Effector CD4-positive, alpha-beta T cell (primary cell): ENCODE measurements around the gene HAO1.

Experiments
- DNase-seq: peaks from one replicate; pipeline ENCODE4 v3.0.0-alpha.2; 2020

HAO1 gene

DNA sequence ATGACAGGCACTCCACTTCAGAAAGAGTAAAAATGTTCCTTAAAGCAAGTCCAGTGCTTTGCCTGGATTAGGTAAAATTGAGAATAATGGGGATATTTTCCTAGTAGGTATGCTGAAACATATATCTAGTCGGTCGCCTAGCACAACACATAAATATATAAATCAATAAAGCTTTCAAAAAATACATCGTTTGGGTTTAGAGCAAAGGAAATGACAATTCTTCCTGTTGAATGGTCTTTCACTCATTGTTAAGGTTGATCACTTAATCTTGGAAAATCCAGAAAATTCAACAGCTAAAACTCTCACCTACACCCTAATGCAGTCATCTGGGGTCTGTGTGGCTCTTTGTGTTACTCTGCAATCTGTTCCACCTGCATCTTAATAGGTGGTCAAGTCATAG is 13.9 kb downstream of the HAO1 start:
- no peak for DNase-seq

DNA sequence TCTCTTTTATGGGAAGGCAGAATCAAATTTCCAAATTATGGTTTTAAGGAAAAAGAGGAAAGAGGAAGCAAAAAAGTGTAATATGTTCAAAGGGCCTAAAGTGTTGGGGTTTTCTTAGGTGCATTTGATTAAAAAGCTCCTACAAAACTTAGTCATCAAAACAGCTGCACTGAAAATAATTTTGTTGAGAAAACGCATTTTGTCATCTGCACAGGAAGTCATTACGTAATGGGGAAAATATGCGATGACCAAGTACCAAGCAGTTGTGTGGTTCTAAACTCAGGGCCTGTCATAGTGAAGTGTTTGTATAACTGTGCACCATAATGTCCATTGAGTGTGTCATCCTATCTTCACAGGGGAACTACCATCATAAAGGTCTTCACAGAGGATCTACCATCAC is 15.6 kb downstream of the HAO1 start:
- DNase-seq: no peak

DNA sequence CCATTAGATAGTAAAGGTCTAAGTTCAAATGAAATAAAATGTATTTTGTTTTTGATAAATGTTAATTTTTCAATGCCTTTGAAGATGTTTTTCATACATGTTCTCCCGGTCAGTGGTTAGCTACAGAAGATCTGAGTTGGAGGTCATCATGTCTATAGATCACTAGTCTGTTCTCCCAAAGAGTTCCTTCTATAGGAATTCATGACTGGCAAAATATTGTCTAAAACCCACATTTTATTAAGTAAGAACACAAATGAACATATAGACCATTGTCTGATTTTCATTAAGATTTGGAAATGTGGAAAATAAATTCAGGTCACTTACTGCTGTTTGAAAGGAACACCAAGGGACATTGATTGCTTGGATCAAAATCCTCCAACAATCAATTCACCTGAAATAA is 23.6 kb downstream of the HAO1 start:
- no peak for DNase-seq

DNA sequence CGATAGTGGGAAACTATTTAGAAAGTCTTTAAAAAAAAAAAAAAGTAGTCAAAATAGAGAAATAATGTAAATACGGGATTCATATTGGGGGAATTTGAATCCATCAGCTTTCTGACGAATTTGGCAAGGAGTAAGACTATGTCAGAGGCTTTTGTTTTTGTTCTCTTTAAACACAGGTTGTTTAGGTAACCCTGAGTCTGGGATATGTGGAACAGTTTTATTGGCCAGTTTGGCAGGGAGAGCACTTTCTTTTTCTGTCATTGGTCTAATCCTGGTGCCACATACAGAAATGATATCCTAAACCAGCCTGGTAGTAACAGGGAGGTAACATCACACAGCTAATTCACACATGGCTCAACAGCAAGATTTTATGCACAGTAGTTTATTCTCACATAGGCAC is 27.7 kb downstream of the HAO1 start:
- DNase-seq: no peak

DNA sequence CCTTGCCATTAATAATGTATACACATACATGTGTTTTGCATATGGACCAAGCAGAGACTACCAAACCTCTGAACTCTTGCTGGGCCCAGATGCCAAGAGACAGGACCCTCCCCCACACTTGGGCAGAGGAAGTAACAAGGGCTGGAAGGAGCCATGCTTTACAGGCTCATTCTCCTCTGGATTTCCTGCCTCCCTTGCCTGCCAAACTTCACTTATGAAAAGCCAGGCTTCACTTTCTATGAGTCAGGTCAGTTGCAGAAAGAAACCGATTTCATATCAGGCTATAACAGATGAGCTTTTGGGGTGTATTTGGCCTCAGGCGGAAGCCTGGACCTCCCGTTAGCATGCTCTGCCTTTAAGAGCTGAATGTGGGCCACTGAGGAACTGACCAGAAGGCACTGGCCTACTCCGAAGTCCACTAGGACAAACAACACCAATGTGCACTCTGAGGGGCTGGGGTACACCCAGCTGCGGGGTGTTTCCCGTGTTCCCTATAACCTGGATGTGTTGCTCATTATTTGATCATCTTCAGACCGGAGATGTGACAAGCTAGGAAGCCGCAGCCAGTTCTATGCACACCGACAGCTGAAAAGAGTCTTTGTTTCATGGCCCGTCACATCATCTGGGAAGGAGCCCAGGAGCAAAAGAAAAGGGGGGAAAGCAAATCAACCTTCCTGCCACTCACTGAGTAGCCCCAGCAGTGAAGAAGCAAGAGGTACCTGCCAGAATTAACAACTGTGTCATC is 28.5 kb downstream of the HAO1 start:
- no peak for DNase-seq

DNA sequence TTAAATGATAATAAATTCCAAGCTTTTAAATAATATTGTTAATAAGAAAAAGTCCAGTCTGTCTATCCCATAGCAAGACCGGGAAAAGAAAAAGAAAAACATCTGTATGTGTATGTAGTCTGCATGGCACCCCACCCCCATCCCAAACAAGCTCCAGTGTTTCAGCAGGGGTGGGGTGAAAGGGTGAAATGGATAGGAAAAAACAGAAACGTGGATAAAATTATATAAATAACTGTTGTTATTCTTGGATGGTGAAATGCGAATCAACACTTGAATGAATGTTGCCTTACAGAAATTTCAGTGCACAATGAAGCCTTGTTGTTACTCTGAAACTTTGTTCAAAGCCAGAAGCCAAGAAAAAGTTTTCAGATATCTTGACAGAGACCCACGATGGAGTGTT is 31.4 kb downstream of the HAO1 start:
- DNase-seq: no peak

DNA sequence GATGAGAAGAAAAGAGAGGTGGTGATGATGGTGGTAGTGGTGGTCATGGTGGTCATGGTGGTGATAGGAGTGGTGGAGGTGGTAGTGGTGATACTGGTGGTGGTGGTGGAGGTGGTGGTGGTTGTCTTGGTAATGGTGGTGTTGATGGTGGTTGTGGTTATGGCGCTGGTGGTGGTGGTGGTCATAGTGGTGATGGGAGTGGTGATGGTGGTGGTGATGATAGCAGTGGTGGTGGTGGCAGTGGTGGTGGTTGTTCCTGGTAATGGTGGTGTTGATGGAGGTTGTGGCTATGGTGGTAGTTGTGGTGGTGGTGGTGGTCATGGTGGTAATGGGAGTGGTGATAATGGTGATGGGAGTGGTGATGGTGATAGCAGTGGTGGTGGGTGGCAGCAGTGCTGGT is 36.8 kb downstream of the HAO1 start:
- DNase-seq: no peak

DNA sequence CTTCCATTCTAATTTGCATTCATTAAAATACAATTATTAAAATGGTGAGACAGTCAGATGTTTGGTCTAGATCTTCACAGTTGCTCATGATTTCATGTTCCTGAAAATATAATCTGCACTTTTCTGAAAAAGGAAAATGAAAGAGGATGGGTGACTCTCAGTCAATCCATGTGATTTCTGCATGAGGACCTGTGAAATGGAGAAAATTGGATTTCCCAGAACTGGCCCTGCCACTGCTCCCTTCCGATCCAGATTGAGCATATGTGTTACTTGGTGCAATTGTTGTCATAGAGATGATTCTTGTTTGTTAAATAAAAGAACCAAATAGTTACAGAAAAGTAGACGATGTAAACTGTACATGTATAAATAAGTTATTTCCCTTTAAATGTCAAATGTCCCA is 37.4 kb downstream of the HAO1 start:
- DNase-seq: no peak

DNA sequence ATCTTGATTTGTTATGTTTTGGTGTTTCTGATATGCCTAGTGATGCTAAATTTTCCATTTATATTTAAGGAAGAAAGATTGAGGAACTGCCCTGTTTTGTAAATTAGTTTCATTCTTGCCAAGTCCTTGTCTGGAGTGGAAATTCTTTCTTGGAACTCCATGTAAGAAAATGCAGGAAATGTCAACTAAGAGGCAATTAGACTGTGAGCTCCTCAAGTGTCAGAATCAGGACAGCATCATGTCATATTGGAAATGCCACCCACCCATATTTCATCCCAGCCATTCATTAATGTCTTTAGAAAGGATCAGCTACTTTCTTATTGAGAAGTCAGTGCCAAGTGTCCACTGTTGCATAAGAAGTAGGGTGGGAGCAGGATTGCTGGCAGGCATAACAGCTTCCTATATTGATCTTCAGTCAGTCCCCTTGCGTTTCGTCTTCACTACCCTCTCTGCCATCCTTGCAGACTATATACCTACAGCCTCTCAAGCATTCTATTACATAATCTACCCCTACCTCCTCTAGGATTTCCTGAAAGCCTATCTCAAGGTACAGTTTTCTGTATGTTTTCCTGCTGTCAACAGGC is 42.4 kb downstream of the HAO1 start:
- no peak for DNase-seq

DNA sequence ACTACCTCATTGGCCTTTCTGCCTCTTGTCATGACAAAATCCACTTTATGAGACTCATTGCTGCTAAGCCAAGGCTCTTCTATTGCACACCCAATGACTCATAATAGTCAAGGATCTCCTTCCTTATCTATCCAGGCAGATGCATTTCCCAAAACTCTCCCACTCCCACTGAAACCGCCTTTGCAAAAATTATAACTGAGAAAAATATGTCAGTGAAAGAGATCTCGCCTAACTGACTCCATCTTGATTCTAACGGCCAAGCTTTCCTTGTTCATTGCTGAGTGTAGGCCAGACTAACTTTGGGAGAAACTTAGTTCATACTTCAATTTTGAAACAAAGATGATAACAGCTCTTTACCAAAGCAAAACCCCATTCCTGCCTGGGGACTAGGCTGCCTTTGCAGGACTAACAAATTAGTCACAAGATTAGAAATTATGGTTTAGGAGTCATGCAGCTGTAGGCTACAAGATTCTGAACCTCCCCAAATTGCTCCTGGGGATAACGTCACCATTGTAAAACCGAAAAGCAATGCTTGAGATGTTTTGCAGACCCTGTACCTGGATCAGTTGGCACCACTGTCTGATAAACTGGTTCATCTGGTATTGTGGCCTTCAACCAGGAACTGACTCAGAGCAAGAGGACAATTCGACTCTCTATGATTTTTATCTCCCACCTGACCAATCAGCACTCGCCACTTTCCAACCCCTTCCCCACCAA is 47.1 kb downstream of the HAO1 start:
- DNase-seq: no peak

DNA sequence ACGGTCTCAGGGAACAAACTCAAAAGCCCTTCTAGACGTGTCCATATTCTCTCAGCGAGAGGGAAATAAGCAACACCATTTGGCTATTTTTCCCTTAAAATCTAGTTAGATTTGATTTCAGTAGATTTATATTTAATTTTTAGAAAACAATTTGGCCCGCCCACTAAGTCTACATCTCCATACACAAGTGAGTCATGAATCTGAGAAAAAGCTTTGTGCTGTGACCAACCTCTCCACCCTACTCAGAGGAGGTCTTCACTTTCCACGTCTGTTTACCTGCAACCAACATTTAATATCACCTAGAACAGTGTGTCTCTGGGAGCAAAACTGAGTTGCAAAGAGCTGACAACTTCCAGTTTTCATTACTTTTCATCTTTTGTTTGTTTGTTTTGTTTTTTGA is 48.6 kb downstream of the HAO1 start:
- DNase-seq: no peak

DNA sequence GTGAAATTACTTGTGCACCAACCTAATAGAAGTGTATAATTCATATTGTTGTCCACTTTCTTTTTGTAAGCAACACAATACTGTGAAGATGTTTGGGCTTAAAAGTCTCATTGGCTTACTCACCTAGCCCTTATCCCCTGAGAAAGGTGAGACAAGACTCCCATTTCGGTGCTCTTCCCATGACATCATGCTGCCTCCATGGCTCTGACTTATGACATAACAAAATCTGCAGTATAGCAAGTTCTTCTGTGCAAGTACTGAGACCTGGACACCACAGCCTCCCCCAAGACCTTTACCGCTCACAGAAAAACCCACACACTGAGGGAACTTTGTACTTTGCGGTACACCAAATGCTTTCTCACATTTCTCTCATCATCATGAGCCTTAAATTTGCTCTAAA is 50.5 kb downstream of the HAO1 start:
- DNase-seq: no peak

DNA sequence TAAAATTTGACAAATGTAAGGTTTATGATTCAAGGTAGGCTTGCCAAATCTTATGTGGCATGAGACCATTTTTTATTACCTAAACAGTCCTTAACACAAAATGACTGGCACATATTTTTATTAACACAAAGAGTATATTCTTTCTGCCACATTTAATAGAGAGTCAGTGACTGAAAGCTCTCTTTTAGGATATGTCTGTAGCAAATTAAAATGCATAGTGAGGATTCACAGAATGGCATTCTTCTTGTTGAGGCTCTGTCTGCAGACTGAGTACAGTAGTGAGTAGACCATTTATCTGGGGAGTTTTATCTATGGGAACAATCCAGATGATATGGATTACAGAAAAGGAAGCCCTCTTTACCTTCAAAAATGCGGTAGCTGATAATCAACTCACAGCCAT is 56.5 kb downstream of the HAO1 start:
- no peak for DNase-seq

DNA sequence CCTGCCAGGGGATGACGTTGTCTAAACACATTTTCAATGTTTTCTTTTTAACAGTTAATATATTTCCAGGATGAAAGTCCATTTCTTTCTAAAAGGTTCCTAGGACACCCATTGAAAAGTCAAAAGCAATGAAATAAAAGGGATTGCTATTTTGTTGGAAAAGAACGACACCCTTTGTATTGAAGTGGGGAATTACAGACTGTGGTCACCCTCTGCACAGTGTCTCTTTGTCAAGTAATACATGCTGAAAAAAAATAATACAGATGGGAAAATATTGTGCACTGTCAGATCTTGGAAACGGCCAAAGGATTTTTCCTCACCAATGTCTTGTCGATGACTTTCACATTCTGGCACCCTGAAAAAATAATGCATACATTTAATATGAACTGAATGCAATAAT is 56.9 kb downstream of the HAO1 start:
- no peak for DNase-seq

DNA sequence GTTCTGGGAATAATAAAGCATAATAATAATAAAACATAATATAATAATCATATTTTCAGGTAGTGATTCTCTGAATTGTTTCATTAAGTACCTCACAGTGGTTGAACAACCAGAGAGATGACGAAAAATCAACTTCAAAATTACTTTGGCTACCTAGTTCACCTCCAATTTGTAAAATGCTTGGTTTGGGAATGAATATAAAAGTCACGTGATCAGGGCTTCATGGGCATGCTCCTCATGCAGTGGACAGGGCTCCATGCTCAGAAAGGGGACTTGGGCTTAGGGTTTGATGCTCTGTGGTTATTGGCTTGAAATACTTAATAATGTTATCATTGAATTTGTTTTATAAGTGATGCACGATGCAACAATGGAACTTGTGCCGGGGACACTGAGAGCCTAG is 58.2 kb downstream of the HAO1 start:
- no peak for DNase-seq

DNA sequence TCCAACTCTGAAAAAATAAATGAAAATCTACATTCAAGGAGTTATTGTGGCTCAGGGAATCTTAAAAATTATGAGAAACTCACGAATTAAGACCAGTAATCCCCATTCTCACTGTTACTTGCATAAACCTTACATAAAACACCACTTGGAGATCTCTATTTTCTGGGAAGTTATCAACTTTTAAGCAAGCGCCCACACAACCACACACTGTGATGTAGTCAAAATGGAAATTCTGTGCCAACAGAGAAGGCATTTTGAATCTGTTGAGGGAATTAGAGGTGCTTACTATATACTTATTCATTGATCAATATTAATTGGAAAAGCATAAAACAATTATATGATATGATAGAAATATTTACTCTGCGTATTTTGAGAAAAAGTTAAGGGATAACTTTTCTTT is 58.7 kb downstream of the HAO1 start:
- no peak for DNase-seq

DNA sequence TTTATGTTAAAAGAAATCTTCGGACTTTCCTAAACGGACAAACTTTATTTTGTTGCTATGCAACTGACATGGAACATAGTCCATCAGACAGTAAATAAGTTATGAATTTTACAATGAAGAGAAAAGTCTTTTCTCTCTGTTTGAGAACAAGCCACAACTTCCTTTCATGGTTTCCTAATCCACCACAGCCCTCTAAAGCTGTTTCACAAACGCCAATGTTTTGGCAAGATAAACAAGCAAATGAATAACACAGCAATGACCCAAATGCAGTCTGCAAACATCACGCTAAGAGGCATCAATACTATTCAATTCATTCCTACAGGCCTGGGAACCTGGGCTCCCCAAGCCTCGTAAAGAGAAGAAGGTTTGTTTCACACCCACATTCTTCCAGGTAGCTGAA is 60.4 kb downstream of the HAO1 start:
- no peak for DNase-seq

DNA sequence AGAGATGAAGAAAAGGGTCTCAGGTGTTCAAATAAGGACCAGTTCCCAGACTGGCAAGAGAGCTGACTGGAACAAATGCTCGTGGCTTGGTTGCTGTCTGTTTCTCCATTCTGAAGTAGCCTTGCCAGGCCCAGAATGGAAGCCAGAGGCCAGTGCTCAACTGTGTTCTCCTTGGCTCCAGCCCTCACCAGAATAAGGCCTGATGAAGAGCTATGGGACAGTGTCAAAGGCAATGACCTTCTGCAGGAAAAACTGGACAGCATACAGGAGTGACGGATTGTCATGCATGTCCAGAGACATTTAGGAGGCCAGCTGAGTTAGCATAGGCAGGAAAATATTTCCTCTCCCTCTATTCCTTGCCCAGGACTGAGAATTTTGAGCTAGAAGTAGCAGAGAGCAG is 72.2 kb downstream of the HAO1 start:
- no peak for DNase-seq

DNA sequence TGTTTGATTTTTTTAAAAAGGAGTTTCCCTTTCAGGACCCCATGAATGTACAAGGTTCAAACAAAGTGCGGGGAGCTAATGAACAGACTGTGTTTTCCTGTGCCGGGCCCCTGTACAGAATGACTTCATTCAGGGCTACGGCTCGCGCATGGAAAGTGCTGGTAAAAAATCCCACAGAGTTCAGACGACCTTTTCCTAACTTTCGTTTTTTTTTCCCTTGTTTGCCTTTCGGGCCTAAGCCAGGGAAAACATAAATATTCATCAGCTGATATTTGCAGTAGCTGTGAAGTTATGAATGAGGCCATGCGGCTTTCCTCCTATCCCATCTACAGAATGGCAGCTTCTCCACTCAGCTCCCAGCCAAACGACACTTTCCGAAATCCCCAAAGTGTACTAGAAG is 74.0 kb downstream of the HAO1 start:
- DNase-seq: no peak

DNA sequence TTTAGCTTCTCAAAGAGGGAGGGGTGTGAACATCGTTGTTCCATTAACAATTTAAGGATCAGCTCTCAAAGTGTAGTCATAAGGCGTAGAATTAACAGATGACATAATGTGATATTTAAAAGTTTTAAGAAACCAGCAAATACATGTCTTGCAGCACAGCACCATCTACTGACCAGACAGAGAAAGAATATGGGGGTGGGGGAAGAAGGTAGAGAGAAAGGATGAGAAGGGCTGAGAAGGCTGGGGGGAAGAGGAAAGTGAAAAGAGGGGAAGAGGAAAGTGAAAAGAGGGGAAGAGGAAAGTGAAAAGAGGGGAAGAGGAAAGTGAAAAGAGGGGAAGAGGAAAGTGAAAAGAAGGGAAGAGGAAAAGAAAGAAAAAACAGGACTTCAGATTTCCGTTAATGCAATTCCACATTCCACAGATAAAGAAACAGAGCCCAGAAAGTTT is 80.9 kb downstream of the HAO1 start:
- DNase-seq: no peak

DNA sequence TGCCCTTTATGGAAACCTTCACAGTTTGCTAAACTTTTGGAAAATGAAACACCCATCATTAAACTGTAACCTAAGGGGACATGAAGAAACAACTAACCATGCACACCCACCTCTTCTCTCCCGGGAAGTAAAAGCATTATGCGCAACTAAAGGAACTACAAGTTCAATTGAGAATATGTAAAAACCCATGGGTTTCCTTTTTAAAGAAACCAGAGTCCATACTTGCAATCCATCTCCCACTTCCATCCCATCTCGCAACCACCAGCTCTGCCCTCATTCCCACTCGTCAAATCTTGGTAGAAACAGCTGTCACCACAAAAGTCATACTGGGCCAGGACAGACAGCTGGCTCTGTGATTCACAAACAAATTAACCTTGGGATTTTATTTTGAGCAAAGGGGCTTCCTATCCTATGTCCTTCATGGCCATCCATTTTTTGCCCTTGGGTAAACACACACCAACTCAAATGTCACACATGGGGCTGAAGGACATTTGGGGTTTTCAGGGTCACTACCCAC is 81.5 kb downstream of the HAO1 start:
- no peak for DNase-seq

DNA sequence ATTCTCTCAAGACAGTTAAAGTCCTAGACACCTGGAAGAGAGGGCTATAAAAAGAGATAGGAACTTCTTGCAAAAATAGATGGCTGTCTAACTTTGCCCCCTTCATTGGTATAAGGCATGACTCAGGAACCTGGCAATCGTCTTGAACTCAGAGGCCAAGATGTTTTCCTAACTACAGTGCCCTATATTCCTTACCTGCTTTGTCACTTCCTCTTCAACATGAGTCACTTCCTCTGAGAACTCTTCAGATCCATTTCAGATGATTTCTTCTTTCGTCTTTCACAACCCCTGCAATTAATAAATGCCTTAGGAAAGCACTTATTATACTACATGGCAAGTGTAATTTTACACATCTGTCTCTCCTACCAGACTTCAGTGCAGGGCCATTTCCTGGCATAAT is 83.5 kb downstream of the HAO1 start:
- DNase-seq: no peak

DNA sequence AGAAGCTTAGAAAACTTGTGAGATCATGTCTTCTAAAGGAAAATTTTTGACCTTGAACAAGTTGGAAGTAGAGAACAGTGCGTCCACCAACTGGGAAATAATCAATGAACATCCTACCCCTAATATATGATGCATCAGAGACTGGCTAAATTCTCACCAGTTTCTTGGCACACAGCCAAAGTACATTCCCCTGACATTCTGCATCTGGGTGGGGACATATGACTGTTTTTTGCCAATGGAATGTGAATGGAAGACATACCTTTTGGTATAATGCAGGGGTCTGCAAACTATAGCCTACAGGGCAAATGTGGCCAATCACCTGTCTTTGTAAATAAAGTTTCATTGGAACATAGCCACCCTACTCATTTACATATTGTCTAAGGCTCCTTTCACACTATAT is 84.7 kb downstream of the HAO1 start:
- DNase-seq: no peak

DNA sequence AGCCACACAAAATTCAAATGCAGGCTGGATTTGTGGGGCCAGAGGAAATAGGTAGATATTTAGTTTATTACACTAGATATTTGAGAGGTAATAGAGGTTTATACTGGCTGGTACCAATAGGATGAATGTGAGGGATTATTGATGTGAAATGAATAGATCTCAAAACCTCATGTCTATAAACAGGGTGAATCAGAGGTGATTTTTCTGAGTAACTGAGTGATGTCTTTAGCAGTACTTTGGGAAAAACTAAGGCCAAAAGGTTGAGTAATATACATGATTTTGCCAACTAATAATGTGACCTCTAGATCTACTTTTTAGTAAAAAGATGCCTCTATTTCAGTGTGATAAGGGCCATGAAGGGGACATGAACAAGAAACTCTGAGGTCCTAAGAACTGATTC is 86.8 kb downstream of the HAO1 start:
- DNase-seq: no peak
